B cell (primary cell): ENCODE data around the gene PPP2R5D. TPM values are rescaled to one million over a fixed set of nuclear protein-coding genes. Genes with fewer than 3 reads are reported as not detected.

Experiments used
- ATAC-seq: fragments of 200-7000 bp; cut with Tn5 transposase; one replicate; pipeline ENCODE4 v1.10.0; 2021; ENCODE audit warnings: low read depth, mild to moderate bottlenecking, moderate number of reproducible peaks, moderate library complexity
- CTCF ChIA-PET: fragments of 350-600 bp; sonication (Branson Sonifier 250); formaldehyde crosslinking; loops from one replicate; lab custom pipeline; 2021; ENCODE audit warnings: antibody characterized with exemption, inconsistent platforms; lab: Charles Lee
- POLR2A ChIA-PET: fragments of 350-600 bp; sonication (Branson Sonifier 250); formaldehyde crosslinking; loops from one replicate; lab custom pipeline; 2021; ENCODE audit warnings: antibody characterized with exemption; lab: Charles Lee
- DNase-seq: peaks from one replicate; pipeline ENCODE4 v3.0.0; 2013
- H2AFZ ChIP-seq: 2 replicates; pipeline ENCODE4 v1.6.1; 2012; ENCODE audit warnings: mild to moderate bottlenecking, low read depth, low read length; ENCODE audit not compliant: insufficient read depth, poor library complexity, severe bottlenecking
- H3K27ac ChIP-seq, 2 donors: 1 replicate in 1 of 2; 2 replicates in 1 of 2; pipeline ENCODE4 v1.5.1; 2012 to 2013; ENCODE audit warnings: low read length in 2 of 2, mild to moderate bottlenecking in 2 of 2, moderate library complexity in 1 of 2
- H3K27me3 ChIP-seq, 4 experiments: fragments of 200-600 bp in 1 of 4; sonication (generic) in 1 of 4; replicated peaks in 1 of 4; 1 replicate in 2 of 4; 2 replicates in 2 of 4; pipeline versions ENCODE4 v1.6.1 to v1.7.0; 2013 to 2016; ENCODE audit warnings: low read length in 3 of 4, mild to moderate bottlenecking in 2 of 4, mixed read lengths in 1 of 4, moderate library complexity in 1 of 4; ENCODE audit not compliant: insufficient read depth in 4 of 4, control insufficient read depth in 3 of 4; ENCODE audit errors: control extremely low read depth in 1 of 4
- H3K36me3 ChIP-seq, 2 experiments: replicated peaks in 1 of 2; 1 replicate in 1 of 2; 2 replicates in 1 of 2; pipeline versions ENCODE4 v1.6.1 to v1.7.1; 2013; ENCODE audit warnings: low read length in 1 of 2; ENCODE audit not compliant: insufficient read depth in 2 of 2, control insufficient read depth in 1 of 2; ENCODE audit errors: control extremely low read depth in 1 of 2, extremely low read depth in 1 of 2
- H3K4me1 ChIP-seq, 2 donors: fragments of 200-600 bp in 1 of 2; sonication (generic) in 1 of 2; 1 replicate in 1 of 2; 2 replicates in 1 of 2; pipeline versions ENCODE4 v1.5.1 to v1.6.1; 2013 to 2017; ENCODE audit warnings: low read length in 2 of 2; ENCODE audit not compliant: control insufficient read depth in 2 of 2, insufficient read depth in 2 of 2
- H3K4me2 ChIP-seq: replicated peaks from 2 replicates; pipeline ENCODE3; 2012; ENCODE audit warnings: mild to moderate bottlenecking, low read depth, low read length; ENCODE audit not compliant: poor library complexity, severe bottlenecking
- H3K4me3 ChIP-seq, 5 experiments: fragments of 200-600 bp in 1 of 5; sonication (generic) in 1 of 5; 1 replicate in 3 of 5; 2 replicates in 2 of 5; pipeline versions ENCODE4 v1.5.1 to v1.7.0; 2011 to 2016; ENCODE audit warnings: low read length in 4 of 5, mild to moderate bottlenecking in 4 of 5, low read depth in 2 of 5, control low read depth in 1 of 5, moderate library complexity in 1 of 5; ENCODE audit not compliant: insufficient read depth in 1 of 5; ENCODE audit errors: control extremely low read depth in 1 of 5, extremely low read depth in 1 of 5
- H3K79me2 ChIP-seq: fragments of 200-600 bp; sonication (generic); one replicate; pipeline ENCODE4 v1.6.0; 2016; ENCODE audit warnings: low read length; ENCODE audit not compliant: control insufficient read depth, insufficient read depth
- H3K9ac ChIP-seq: fragments of 200-600 bp; sonication (generic); 2 replicates; pipeline ENCODE4 v1.6.1; 2017; ENCODE audit warnings: mild to moderate bottlenecking, low read length, moderate library complexity
- H3K9me3 ChIP-seq, 3 donors: one replicate each; pipeline versions ENCODE4 v1.6.1 to v1.7.1; 2013; ENCODE audit warnings: low read length in 2 of 3; ENCODE audit not compliant: control insufficient read depth in 2 of 3, insufficient read depth in 1 of 3; ENCODE audit errors: control extremely low read depth in 1 of 3
- H4K20me1 ChIP-seq: 2 replicates; pipeline ENCODE4 v1.6.0; 2012; ENCODE audit warnings: mild to moderate bottlenecking, low read length; ENCODE audit not compliant: insufficient read depth, control insufficient read depth, poor library complexity, severe bottlenecking
- H3K27ac Mint-ChIP-seq: one replicate; pipeline ENCODE4 v1.8.0; 2021; ENCODE audit warnings: mixed read lengths
- H3K27me3 Mint-ChIP-seq: one replicate; pipeline ENCODE4 v1.8.0; 2021; ENCODE audit warnings: mixed read lengths
- H3K4me1 Mint-ChIP-seq: one replicate; pipeline ENCODE4 v1.8.0; 2021; ENCODE audit warnings: mixed read lengths
- H3K4me3 Mint-ChIP-seq: one replicate; pipeline ENCODE4 v1.8.0; 2021; ENCODE audit warnings: mixed read lengths
- H3K9me3 Mint-ChIP-seq: one replicate; pipeline ENCODE4 v1.8.0; 2022; ENCODE audit warnings: mixed read lengths; ENCODE audit not compliant: insufficient read depth
- EZH2 ChIP-seq: IDR thresholded peaks from 2 replicates; pipeline ENCODE4 v1.6.1; 2012; ENCODE audit warnings: borderline replicate concordance, low read depth, mild to moderate bottlenecking, moderate library complexity, low read length; ENCODE audit not compliant: insufficient read depth, poor library complexity, severe bottlenecking
- WGBS: methylation state at CpG from one replicate; pipeline ENCODE4 v1.1.5; 2013; ENCODE audit warnings: missing lambda C conversion rate; ENCODE audit not compliant: insufficient coverage; 5-methylcytosine and 5-hydroxymethylcytosine counted together
- intact Hi-C: fragments of 100-400 bp; cut with micrococcal nuclease; formaldehyde crosslinking; loops from one replicate; pipeline ENCODE4 v1.10.0; 2022
- polyA plus RNA-seq: library from polyadenylated mRNA; depleted of rRNA; stranded (reverse); fragments of >200 nt; gene quantifications from 2 replicates; pipeline ENCODE4 v1.2.3, GENCODE V29; 2012
- total RNA-seq, 2 donors: library from RNA; stranded (reverse); fragments of 120-200 nt in 1 of 2; gene quantifications; 1 replicate in 1 of 2; 2 replicates in 1 of 2; pipeline versions ENCODE4 v1.2.3 to v1.2.4, GENCODE V29; 2013 to 2022
- TF ChIP-seq, protein P1 (sequence below): fragments of 200-600 bp; IDR thresholded peaks from one replicate; pipeline ENCODE4 v1.8.0; 2022; ENCODE audit warnings: antibody characterized with exemption, mild to moderate bottlenecking

The PPP2R5D gene
- total and polyA plus RNA-seq, 2 donors (not counting 1 experiment from before 2014, with no cell fraction given): 23.2 to 23.6 TPM

DNA sequence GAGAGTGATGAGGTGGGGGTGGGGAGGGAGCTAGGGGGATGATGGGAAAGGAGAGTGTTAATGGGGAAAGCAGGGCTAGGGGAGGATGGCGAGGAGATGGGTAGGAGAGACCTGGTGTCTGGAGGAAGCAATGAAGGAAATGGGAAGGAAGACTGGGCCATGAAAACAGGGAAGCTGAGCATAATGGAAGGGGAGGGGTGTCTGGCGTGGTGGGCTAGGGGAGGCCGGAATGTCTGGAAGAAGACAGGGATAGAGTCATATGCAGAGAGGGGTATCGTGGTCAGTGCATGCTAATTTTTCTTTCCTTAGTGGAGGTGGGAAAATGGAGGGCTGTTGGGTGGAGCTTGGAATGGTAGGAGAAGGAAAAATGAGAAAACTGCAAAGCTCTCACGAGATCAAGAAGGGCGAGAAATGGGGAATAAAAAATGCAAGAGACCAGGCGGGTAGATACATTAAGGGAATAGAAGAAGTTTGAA is 30.1 kb downstream of the PPP2R5D start:
- peak overlapping the region; percentile 91 for H3K4me3 Mint-ChIP-seq
- peaks cover 58% of the 10 kb centered on the region for H3K79me2 ChIP-seq
- H3K9ac ChIP-seq: peak overlapping the region; percentile 73
- H3K27me3 ChIP-seq: no peaks in the 10 kb centered on the region
- peaks cover 20 to 22% of the 10 kb centered on the region in 2 donors for H3K4me1 ChIP-seq
- peaks cover 50% of the 10 kb centered on the region for H3K4me1 Mint-ChIP-seq
- CTCF ChIA-PET: interaction anchor here (1.0 to 1.9 kb wide), 8 partner anchors 30 to 467 kb away, joined by 3 to 6 read pairs (median 5); partner anchors contain the start of genes CNPY3, CUL7, PPP2R5D and UBR2
- no peaks in the 10 kb centered on the region for H3K9me3 ChIP-seq
- H3K27me3 Mint-ChIP-seq: no peaks in the 10 kb centered on the region
- H3K4me2 ChIP-seq: peak overlapping the region; percentile 89
- peak overlapping the region; percentile 96 for H3K27ac Mint-ChIP-seq
- intact Hi-C loops: loop anchor here (1.0 to 5.0 kb wide), 8 partner anchors 30 to 614 kb away; partner anchors contain the start of genes ABCC10, CNPY3, CUL7 and GTPBP2
- H3K27ac ChIP-seq: peak overlapping the region in 1 of 2 donors; percentile 69
- no peak for ATAC-seq
- H3K4me3 ChIP-seq: peak overlapping the region; percentile 61 to 79 (median 70)
- H3K36me3 ChIP-seq: peaks cover 2 to 44% of the 10 kb centered on the region in 2 experiments
- peaks cover 40% of the 10 kb centered on the region for H4K20me1 ChIP-seq
- H2AFZ ChIP-seq: peak overlapping the region; percentile 91
- DNase-seq: no peak
- POLR2A ChIA-PET: interaction anchor here (0.5 to 2.5 kb wide), 14 partner anchors 10 to 1096 kb away, joined by 3 to 22 read pairs (median 5); partner anchors contain the start of genes CNPY3, CUL7, KLC4 and MRPL2
- H3K9me3 Mint-ChIP-seq: no peaks in the 10 kb centered on the region
- 1% methylated on average over 7 of the region's 7 CpGs for WGBS
- TF ChIP-seq EZH2: no peak
- TF ChIP-seq, protein P1, sequence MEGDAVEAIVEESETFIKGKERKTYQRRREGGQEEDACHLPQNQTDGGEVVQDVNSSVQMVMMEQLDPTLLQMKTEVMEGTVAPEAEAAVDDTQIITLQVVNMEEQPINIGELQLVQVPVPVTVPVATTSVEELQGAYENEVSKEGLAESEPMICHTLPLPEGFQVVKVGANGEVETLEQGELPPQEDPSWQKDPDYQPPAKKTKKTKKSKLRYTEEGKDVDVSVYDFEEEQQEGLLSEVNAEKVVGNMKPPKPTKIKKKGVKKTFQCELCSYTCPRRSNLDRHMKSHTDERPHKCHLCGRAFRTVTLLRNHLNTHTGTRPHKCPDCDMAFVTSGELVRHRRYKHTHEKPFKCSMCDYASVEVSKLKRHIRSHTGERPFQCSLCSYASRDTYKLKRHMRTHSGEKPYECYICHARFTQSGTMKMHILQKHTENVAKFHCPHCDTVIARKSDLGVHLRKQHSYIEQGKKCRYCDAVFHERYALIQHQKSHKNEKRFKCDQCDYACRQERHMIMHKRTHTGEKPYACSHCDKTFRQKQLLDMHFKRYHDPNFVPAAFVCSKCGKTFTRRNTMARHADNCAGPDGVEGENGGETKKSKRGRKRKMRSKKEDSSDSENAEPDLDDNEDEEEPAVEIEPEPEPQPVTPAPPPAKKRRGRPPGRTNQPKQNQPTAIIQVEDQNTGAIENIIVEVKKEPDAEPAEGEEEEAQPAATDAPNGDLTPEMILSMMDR: no peak

DNA sequence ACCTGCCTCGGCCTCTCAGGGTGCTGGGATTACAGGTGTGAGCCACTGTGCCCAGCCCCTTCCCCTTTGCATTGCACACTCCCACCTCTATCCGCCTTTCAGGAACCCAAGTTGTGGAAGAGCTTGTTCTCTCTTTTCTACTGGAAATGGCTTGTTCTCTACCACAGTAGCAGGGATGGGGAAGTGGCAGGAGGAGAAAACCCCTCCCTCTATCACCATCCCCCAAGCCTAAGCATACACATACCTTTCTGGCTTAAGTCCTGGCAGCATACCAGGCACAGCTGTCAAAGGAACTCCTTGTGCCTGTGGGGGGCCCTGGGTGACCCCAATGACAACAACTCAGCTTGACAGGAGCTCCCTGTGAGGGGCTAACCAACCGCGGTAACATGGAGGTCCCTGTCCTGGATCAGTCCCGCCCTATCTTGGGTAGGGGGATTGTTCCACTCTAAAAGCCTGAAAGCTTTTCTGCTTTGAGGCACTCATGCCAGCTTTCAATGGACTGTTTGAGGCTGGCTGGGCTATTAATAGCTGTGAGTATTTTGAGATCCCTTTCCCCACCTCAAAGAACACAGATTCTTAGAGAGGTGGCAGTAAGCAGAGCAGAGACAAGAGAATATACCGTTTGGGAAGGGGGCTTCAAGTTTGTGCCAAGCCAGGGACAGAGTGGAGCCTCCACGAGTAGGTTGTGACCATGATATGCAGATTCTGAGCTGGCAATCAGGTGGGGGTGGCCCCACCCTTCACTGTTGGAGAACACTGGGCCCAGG is 32.0 kb downstream of the PPP2R5D start:
- no peaks in the 10 kb centered on the region for H3K27me3 ChIP-seq
- POLR2A ChIA-PET: interaction anchor here (0.6 kb wide), 1 partner anchor 38 kb away, joined by 3 read pairs; no protein-coding TSS in a partner anchor
- no peak for ATAC-seq
- no peaks in the 10 kb centered on the region for H3K27me3 Mint-ChIP-seq
- no peak for TF ChIP-seq EZH2
- TF ChIP-seq, protein P1: no peak
- H3K27ac Mint-ChIP-seq: no peak overlapping the region
- no peak overlapping the region for H3K27ac ChIP-seq
- no peak overlapping the region for H3K4me3 ChIP-seq
- H3K9me3 Mint-ChIP-seq: no peaks in the 10 kb centered on the region
- CTCF ChIA-PET: no interaction called here
- no peak overlapping the region for H3K9ac ChIP-seq
- H3K9me3 ChIP-seq: no peaks in the 10 kb centered on the region
- peak overlapping the region; percentile 46 for H3K4me3 Mint-ChIP-seq
- WGBS: 81% methylated on average over 5 of the region's 7 CpGs
- H3K79me2 ChIP-seq: peaks cover 55% of the 10 kb centered on the region
- intact Hi-C loops: no loop called here
- no peak overlapping the region for H2AFZ ChIP-seq
- H3K4me1 ChIP-seq: peaks cover 23 to 30% of the 10 kb centered on the region in 2 donors
- peaks cover 54% of the 10 kb centered on the region for H3K4me1 Mint-ChIP-seq
- H3K4me2 ChIP-seq: no peak overlapping the region
- peaks cover 3 to 40% of the 10 kb centered on the region in 2 experiments for H3K36me3 ChIP-seq
- H4K20me1 ChIP-seq: peaks cover 40% of the 10 kb centered on the region
- no peak for DNase-seq
